ENCODE measurements around the gene TMEM135.

- no peak for TF ChIP-seq CTCF (IDR thresholded peaks at IDR 0.05; ENCODE audit: insufficient read depth, low read length, poor library complexity, severe bottlenecking)
- no peak for TF ChIP-seq EZH2phosphoT487 (conservative IDR thresholded peaks at IDR 0.05; ENCODE audit: low read length)
Observed at GRCh38 chr11:87353771-87354345, 316.1 kb downstream of the TMEM135 start.
